Measurements from ENCODE around the gene TREH.

The TREH gene

DNA sequence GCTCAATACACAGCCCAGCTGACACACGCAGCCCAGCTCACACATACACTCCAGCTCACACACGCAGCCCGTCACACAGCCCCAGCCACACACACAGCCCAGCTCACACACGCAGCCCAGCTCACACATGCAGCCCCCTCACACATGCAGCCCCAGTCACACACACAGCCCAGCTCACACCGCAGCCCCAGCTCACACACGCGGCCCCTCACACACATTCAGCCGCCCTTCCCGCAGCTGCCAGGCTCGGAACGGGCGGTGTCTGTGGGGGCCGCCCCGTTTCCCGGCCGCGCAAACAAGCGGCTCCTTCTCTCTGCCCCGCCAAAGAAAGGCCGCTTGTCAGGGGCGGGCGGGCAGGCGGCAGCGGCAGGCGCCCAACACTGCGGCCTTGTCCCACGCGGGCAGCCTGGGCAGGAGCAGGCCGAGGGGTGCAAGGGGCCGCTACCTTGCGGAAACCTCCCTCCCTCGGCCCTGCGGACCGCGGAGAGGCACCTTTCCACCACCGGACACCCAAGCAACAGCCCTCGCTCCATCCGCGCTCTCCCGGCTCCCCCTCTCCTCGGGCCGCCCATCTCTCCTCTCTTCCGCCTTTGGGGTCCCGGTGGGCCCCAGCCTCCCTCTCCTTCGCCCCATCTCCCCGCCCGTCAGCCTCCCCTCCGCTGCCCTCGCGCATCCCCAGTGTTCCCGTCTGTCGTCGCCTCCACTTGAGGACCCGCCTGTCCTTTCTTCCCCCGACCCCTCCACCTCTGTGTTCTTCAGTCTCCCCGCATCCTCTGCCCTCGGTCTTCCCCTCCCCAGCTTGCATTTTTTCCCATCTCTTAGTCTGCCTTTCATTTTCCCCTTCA, 69.8 kb downstream of the TREH start:
- peak; percentile 19 for DNase-seq

GRCh38 chr11:118608360-118609227, 70.9 kb downstream of the TREH start:
- peak; percentile 73 for DNase-seq

DNA sequence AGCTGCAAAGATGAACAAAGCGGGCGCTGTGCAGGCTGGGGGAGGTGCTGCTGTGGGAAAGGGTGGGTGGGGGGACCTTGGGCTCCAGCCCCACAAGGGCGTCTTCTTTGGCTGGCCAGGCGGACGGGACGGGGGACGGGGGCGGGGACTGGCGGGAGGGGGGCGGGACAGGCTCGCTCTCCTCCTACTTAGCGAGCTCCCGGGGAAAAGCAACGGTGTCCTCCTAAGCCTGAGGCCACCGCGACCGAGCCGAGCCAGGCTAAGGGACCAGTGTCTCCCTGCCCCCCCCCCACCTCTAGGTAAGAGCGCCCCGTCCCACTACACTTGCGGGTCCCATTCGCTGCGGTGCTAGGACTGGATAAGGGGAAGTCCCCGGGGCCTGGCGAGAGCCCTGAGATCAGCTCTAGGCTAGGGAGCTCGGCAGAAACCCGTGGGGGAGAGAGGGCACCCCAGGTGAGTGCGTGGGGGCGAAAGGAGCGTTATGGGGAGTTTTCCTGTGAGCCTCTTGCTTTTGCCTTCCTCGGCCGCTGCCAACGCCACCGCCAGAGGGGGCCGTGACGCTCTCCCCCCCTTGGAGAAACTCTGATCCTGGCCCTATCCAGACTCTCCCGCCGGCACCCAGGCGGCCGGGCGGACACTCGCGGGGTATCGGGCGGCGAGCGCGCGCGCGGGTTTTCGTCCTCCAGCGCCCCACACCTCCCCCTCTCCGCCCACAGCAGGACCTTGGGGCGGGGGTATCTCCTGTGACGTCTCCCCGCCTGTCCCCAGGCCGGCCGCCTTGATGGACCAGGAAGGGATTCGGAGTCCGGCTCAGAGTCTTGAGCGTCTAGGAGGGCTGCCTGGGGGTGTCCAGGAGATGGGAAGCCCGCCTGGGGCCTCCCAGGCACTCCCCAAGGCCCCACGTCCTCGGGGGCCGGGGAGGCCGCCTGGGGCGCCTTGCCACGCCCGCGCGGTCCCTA, 71.8 kb downstream of the TREH start, which contains the start of gene PHLDB1:
PHLDB1 (plus strand) TSS at position 215 of the 959 bp plus-strand sequence. CDS start 6,222 bp downstream, outside the sequence.
- peak; percentile 33 for DNase-seq

Data from stimulated activated CD4-positive, alpha-beta T cell treated with anti-CD3 and anti-CD28 coated beads, Interleukin-4, amount 100 ng/mL, for 24 hours (primary cell).